Measurements from ENCODE around the gene SGK1.
"Not testable (repeated sequence)": the region's sequence is repeated elsewhere in the genome, so short reads cannot be mapped to it uniquely, and the experiment has no call there.

Gene SGK1

DNA sequence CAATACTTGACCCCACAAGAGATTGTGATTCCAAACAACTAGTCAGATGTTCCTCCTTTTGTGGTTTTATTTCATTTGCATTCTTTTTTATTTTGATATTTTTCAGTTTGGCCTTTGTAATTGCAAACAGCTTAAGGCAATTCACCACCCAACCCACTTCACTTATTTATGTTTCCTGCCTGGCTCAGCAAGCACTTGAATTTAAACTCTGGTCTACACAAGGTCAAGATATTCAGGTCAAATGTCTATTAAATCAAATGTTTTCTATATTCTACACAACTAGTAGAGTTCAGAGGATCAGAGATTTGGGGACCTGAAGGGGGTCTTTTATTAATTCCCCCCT is 100.1 kb downstream of the SGK1 start:
- TF ChIP-seq, protein P1, sequence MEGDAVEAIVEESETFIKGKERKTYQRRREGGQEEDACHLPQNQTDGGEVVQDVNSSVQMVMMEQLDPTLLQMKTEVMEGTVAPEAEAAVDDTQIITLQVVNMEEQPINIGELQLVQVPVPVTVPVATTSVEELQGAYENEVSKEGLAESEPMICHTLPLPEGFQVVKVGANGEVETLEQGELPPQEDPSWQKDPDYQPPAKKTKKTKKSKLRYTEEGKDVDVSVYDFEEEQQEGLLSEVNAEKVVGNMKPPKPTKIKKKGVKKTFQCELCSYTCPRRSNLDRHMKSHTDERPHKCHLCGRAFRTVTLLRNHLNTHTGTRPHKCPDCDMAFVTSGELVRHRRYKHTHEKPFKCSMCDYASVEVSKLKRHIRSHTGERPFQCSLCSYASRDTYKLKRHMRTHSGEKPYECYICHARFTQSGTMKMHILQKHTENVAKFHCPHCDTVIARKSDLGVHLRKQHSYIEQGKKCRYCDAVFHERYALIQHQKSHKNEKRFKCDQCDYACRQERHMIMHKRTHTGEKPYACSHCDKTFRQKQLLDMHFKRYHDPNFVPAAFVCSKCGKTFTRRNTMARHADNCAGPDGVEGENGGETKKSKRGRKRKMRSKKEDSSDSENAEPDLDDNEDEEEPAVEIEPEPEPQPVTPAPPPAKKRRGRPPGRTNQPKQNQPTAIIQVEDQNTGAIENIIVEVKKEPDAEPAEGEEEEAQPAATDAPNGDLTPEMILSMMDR (IDR thresholded peaks at IDR 0.05; ENCODE audit: insufficient read depth, low read length, missing control alignments), result no peak
- POLR2A ChIA-PET, result no interaction called here
- H3K4me3 ChIP-seq (ENCODE audit: low read depth, low read length), result no peak overlapping the region
- DNase-seq (ENCODE audit: low read depth, low spot score), result no peak
- CTCF ChIA-PET, result no interaction called here

- ChIA-PET POLR2A (no interaction called here), CTCF (no interaction called here)
- no peak overlapping the region for H3K4me3 ChIP-seq (ENCODE audit: low read depth, low read length)
- no peak for DNase-seq (ENCODE audit: low read depth, low spot score)
- TF ChIP-seq, protein P1 (IDR thresholded peaks at IDR 0.05; ENCODE audit: insufficient read depth, low read length, missing control alignments), result no peak
These were observed 100.7 kb downstream of the SGK1 start for GRCh38 chr6:134217105-134217797.

DNA sequence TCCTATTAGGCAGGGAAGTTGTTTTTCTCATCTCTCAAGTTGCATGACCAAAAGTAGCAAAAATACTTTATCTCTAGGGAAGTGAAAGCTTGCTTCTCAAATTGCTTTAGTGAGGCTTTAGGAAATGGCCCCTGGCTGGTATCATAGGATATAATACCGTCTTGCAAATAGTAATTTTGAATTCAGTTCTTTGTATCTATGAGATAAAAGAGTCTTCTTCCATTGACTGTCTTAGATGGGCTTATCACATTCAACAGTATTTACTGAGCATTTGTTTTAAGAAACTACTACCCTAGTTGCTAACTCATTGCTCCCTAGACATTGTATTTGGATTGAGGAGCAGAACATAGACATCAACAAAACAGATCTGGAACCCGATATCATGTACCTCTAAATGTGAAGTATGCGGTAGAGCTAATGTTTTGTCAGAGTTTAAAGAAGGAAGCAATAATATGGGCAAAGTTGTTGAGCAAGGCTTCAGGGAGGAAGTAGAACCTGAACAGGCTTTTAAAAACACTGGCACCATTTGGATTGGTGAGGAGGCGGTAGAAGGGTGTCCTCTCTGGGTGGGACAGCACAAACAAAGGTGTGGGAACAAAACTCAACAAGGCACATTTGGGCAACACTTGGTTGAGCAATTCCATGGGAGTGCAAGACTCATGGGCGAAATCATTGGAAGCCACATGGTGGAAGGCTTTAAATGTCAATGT is 101.5 kb downstream of the SGK1 start:
- CTCF ChIA-PET, result no interaction called here
- POLR2A ChIA-PET, result no interaction called here
- DNase-seq (ENCODE audit: low read depth, low spot score), result no peak
- TF ChIP-seq, protein P1 (IDR thresholded peaks at IDR 0.05; ENCODE audit: insufficient read depth, low read length, missing control alignments), result no peak
- H3K4me3 ChIP-seq (ENCODE audit: low read depth, low read length), result no peak overlapping the region

GRCh38 chr6:134213410-134213809 is 104.5 kb downstream of the SGK1 start:
- CTCF ChIA-PET, result interaction anchor here (1.8 kb wide), 1 partner anchor 35 kb away, joined by 11 read pairs; no protein-coding TSS in a partner anchor
- POLR2A ChIA-PET; H3K4me3 ChIP-seq (ENCODE audit: low read depth, low read length); DNase-seq (ENCODE audit: low read depth, low spot score): not testable (repeated sequence)

GRCh38 chr6:134211297-134211696 is 106.6 kb downstream of the SGK1 start:
- POLR2A ChIA-PET, result no interaction called here
- no peak for DNase-seq (ENCODE audit: low read depth, low spot score)
- TF ChIP-seq, protein P1 (IDR thresholded peaks at IDR 0.05; ENCODE audit: insufficient read depth, low read length, missing control alignments), result no peak
- H3K4me3 ChIP-seq (ENCODE audit: low read depth, low read length), result no peak overlapping the region
- CTCF ChIA-PET, result no interaction called here

DNA sequence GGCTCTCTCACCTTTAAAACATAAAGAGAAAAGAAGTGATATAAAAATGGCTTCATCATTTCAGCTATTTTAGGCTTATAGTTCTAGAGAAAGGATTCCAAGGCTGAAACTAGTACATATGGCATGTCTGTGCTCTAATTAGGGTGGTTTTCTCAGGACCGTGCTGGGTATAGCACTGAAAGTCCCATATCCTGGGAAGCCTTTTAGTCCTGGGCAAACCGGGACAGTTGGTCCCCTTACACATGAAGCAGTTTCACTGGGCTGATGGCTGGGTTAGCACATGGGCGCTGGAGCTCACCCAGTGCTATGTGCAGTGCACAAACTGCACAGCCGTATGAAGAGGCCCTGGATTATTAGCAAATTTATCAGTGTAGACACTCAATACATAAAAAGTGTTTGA is 110.5 kb downstream of the SGK1 start:
- TF ChIP-seq, protein P1 (IDR thresholded peaks at IDR 0.05; ENCODE audit: insufficient read depth, low read length, missing control alignments), result no peak
- no peak for DNase-seq (ENCODE audit: low read depth, low spot score)
- no peak overlapping the region for H3K4me3 ChIP-seq (ENCODE audit: low read depth, low read length)
- POLR2A ChIA-PET, result no interaction called here
- CTCF ChIA-PET, result interaction anchor here (0.6 to 0.8 kb wide), 2 partner anchors 261 to 615 kb away, joined by 3 read pairs; no protein-coding TSS in a partner anchor
